Upper lobe of right lung (tissue), 1 donor: ENCODE measurements around the gene PSMC3IP. TPM values are rescaled to one million over a fixed set of nuclear protein-coding genes. Genes with fewer than 3 reads are reported as not detected.
"Not testable (repeated sequence)": the region's sequence is repeated elsewhere in the genome, so short reads cannot be mapped to it uniquely, and the experiment has no call there.

Source experiments
- ATAC-seq: fragments of 200-7000 bp; cut with Tn5 transposase; one replicate; pipeline ENCODE4 v1.9.1; 2020; ENCODE audit warnings: mild to moderate bottlenecking, moderate library complexity
- DNase-seq: peaks from one replicate; pipeline ENCODE4 v3.0.0-alpha.2; 2020
- H3K27ac ChIP-seq: fragments of 200-600 bp; one replicate; pipeline ENCODE4 v1.8.0; 2022
- H3K27me3 ChIP-seq: fragments of 200-600 bp; one replicate; pipeline ENCODE4 v1.8.0; 2022; ENCODE audit warnings: mild to moderate bottlenecking
- H3K36me3 ChIP-seq: fragments of 200-600 bp; one replicate; pipeline ENCODE4 v1.8.0; 2022
- H3K4me1 ChIP-seq: fragments of 200-600 bp; one replicate; pipeline ENCODE4 v1.8.0; 2022
- H3K4me3 ChIP-seq: fragments of 200-600 bp; one replicate; pipeline ENCODE4 v1.8.0; 2022; ENCODE audit warnings: mild to moderate bottlenecking
- H3K9me3 ChIP-seq: fragments of 200-600 bp; one replicate; pipeline ENCODE4 v1.8.0; 2022
- intact Hi-C: fragments of 100-400 bp; cut with DNase I; formaldehyde crosslinking; loops from one replicate; pipeline ENCODE4 v1.11.0; 2022
- total RNA-seq: library from RNA; stranded (reverse); fragmentation: NEBNext Ultra II Directional; extraction: Animal tissue kit (Norgen Biotek cat#: 25700); gene quantifications from one replicate; pipeline ENCODE4 v1.2.1, GENCODE V29; 2021
- TF ChIP-seq, protein P1 (sequence below): fragments of 200-600 bp; IDR thresholded peaks from one replicate; pipeline ENCODE4 v1.8.0; 2022; ENCODE audit warnings: antibody characterized with exemption
- donor health status: DM: no; HTN: yes; CAD: no; lungs with severe emphysema.

Gene PSMC3IP
- total RNA-seq, 1 donor from 2014 or later = 4.2 TPM

DNA sequence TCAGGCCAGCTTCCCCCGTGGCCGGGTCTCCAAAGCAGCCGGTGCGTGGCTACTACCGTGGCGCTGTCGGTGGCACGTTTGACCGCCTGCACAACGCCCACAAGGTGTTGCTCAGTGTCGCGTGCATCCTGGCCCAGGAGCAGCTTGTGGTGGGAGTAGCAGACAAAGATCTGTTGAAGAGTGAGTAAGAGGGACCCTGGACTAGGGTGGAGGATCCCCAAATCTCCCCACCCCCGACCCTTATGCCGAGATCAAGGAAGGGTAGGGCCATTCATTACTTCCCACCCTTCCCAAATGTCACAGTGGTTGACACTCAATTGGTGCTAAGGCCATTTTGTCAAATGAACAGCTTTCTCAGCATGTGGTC is 14.4 kb downstream of the PSMC3IP start:
- H3K4me1 ChIP-seq = peaks cover 43% of the 10 kb centered on the region
- peak overlapping the region; percentile 98 for H3K4me3 ChIP-seq
- DNase-seq = no peak
- intact Hi-C loops = no loop called here
- no peak for ATAC-seq
- H3K36me3 ChIP-seq = peaks cover 21% of the 10 kb centered on the region
- H3K27ac ChIP-seq = peak overlapping the region; percentile 85
- H3K27me3 ChIP-seq = no peaks in the 10 kb centered on the region
- H3K9me3 ChIP-seq = no peaks in the 10 kb centered on the region
- TF ChIP-seq, protein P1, sequence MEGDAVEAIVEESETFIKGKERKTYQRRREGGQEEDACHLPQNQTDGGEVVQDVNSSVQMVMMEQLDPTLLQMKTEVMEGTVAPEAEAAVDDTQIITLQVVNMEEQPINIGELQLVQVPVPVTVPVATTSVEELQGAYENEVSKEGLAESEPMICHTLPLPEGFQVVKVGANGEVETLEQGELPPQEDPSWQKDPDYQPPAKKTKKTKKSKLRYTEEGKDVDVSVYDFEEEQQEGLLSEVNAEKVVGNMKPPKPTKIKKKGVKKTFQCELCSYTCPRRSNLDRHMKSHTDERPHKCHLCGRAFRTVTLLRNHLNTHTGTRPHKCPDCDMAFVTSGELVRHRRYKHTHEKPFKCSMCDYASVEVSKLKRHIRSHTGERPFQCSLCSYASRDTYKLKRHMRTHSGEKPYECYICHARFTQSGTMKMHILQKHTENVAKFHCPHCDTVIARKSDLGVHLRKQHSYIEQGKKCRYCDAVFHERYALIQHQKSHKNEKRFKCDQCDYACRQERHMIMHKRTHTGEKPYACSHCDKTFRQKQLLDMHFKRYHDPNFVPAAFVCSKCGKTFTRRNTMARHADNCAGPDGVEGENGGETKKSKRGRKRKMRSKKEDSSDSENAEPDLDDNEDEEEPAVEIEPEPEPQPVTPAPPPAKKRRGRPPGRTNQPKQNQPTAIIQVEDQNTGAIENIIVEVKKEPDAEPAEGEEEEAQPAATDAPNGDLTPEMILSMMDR = no peak

DNA sequence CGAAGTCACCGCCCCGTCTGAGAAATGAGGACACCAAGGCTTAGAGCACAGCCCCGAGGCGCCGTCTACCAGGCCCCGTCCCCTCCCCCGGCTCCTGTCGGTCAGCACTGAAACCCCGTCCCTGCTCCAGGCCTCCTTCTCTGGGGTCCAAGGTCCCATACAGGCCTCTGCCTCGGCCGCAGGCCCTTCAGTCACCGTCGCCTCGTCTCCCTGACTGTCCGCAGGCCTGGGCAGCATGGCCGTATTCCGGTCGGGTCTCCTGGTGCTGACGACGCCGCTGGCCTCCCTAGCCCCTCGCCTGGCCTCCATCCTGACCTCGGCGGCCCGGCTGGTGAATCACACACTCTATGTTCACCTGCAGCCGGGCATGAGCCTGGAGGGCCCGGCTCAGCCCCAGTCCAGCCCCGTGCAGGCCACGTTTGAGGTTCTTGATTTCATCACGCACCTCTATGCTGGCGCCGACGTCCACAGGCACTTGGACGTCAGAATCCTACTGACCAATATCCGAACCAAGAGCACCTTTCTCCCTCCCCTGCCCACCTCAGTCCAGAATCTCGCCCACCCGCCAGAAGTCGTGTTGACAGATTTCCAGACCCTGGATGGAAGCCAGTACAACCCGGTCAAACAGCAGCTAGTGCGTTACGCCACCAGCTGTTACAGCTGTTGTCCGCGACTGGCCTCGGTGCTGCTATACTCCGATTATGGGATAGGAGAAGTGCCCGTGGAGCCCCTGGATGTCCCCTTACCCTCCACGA is 15.0 kb downstream of the PSMC3IP start:
- ATAC-seq (peak; percentile 0), DNase-seq (peak; percentile 65)
- Histone ChIP-seq H3K27ac (peak overlapping the region; percentile 85), H3K27me3 (no peaks in the 10 kb centered on the region), H3K4me1 (peaks cover 37% of the 10 kb centered on the region), H3K36me3 (peaks cover 21% of the 10 kb centered on the region), H3K9me3 (no peaks in the 10 kb centered on the region), H3K4me3 (peak overlapping the region; percentile 98)
- TF ChIP-seq, protein P1 = no peak
- intact Hi-C loops = no loop called here

DNA sequence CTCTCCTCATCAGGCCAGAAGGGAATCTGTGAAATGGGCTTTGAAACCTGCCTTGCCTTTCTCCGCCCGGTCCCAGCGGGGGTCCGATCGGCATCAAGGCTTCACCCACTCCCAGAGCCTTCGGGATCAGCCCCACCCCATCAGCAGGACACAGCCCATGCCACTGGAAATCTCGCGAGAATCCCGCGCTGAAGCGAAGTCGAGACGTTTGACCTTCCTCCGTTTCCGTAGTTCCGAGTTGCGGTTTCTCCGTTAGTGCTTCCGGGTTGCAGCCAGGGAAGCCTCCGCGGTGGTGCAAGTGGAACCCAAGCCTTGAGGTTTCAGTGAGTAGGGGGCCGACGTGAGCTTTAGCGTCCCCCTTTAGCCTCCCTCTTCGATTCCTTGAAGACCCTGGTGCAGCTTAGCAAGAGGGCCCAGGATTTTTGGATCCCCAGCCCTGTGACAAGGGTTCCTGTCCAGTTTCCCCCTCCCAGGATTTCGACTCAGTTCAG is 15.6 kb downstream of the PSMC3IP start, which contains the start of gene COASY:
Gene COASY, plus strand, starts transcription at position 252 of the 491 bp plus-strand sequence. CDS start 475 bp downstream, outside the sequence.
- TF ChIP-seq, protein P1 = no peak
- Histone ChIP-seq H3K27ac (peak within 1 kb of the TSS; percentile 85), H3K27me3 (no peaks in the 10 kb centered on the region), H3K4me3 (peak within 1 kb of the TSS; percentile 98), H3K9me3 (no peaks in the 10 kb centered on the region), H3K4me1 (peaks cover 36% of the 10 kb centered on the region), H3K36me3 (peaks cover 21% of the 10 kb centered on the region)
- DNase-seq (peak; percentile 97), ATAC-seq (peak; percentile 85)
- intact Hi-C loops = no loop called here

DNA sequence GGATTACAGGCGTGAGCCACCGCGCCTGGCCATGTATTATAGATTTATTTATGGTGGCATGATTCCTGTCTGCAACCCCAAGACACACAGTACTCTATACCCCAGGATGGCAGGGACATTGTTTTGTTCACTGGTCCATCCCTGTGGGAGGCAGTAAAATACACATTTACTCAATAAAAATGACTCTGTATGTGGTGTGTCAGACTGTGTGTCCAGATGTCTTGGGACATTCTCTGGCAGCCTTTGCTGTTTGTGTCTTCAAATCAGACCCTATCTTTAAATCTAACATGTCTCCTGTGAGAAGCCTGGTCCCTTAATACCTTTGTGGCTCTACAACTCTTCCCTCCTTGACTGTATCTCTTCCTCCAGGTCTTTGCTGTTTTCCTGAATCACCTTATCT is 17.3 kb downstream of the PSMC3IP start:
- Histone ChIP-seq H3K27ac (no peak overlapping the region), H3K36me3 (peaks cover 14% of the 10 kb centered on the region), H3K27me3 (no peaks in the 10 kb centered on the region), H3K4me1 (peaks cover 33% of the 10 kb centered on the region), H3K9me3 (no peaks in the 10 kb centered on the region), H3K4me3 (no peak overlapping the region)
- ATAC-seq = no peak
- DNase-seq = no peak
- TF ChIP-seq, protein P1 = no peak
- intact Hi-C loops = no loop called here

DNA sequence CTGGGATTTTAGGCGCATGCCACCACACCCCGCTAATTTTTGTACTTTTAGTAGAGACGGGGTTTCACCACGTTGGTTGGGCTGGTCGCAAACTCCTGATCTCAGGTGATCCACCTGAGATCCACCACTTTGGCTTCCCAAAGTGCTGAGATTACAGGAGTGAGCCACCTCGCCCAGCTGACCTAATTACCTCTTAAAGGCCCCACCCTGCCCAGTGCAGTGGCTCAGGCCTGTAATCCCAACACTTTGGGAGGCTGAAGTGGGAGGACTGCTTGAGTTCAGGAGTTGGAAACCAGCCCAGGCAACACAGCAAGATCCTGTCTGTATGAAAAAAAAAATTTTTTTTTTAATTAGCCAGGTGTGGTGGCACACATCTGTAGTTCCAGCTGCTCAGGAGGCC is 18.5 kb downstream of the PSMC3IP start:
- intact Hi-C loops = no loop called here
- no peak for DNase-seq
- no peaks in the 10 kb centered on the region for H3K9me3 ChIP-seq
- H3K27me3 ChIP-seq = no peaks in the 10 kb centered on the region
- H3K27ac ChIP-seq = peak overlapping the region; percentile 47
- peak; percentile 15 for ATAC-seq
- H3K36me3 ChIP-seq = peaks cover 2% of the 10 kb centered on the region
- peaks cover 28% of the 10 kb centered on the region for H3K4me1 ChIP-seq
- TF ChIP-seq, protein P1 = no peak
- no peak overlapping the region for H3K4me3 ChIP-seq

DNA sequence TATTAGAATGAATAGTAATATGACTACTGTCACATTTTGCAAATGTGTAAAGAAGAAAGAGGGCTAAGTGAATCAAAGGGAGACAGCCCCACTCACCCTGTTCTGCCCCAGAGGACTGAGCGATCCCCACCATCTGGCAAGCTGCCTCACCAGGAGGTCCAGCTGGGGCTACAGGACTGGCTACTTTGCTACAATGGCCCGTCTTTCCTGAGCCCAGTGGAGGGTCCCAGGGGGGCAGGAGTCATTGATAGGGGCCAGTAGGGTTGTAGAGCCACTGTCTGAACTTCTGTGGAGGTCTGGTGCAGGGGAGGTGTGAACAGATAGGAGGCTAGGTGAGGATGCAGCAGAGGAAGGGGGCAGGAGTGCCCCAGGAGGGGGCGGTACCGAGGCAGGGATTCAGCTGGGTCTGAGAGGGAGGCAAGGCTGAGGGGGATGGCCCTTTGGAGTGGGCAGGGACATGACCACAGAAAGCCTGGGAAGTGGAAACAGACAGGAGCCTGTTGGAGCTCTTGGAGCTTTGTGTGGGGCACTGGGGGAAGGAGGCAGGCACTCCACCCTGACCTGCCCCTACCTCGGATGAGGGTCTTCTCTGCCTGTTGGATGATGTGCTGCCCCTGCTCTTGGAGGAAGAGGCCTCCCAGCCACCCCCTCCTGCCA is 21.4 kb downstream of the PSMC3IP start:
- H3K4me3 ChIP-seq, ATAC-seq, H3K36me3 ChIP-seq, DNase-seq, intact Hi-C loops, H3K9me3 ChIP-seq, H3K27me3 ChIP-seq: not testable (repeated sequence)
- Histone ChIP-seq H3K27ac (peak overlapping the region; percentile 92), H3K4me1 (peaks cover 15% of the 10 kb centered on the region)
